ENCODE results near the gene CDKN2C. TPM values are rescaled to one million over a fixed set of nuclear protein-coding genes. Genes with fewer than 3 reads are reported as not detected.

CDKN2C gene
- total RNA-seq, 2 donors from 2014 or later: 8.1 to 21.4 TPM

GRCh38 chr1:50975436-50975835 is 5.4 kb downstream of the CDKN2C start:
- DNase-seq: no peak
- H3K27ac ChIP-seq: no peak overlapping the region
- no peak overlapping the region for H3K4me3 ChIP-seq
- no peak overlapping the region for H3K9ac ChIP-seq (ENCODE audit: low read depth in 2 of 2, low read length in 2 of 2)
- intact Hi-C loops (cut with DNase I): no loop called here
- no peaks in the 10 kb centered on the region for H3K27me3 ChIP-seq
- H3K36me3 ChIP-seq: no peaks in the 10 kb centered on the region
- H3K4me1 ChIP-seq: no peaks in the 10 kb centered on the region
- H3K9me3 ChIP-seq: no peaks in the 10 kb centered on the region
- TF ChIP-seq CTCF (IDR thresholded peaks at IDR 0.05): no peak

GRCh38 chr1:50976111-50976889 is 6.3 kb downstream of the CDKN2C start:
- peak overlapping the region in 1 of 2 donors; percentile 87 for H3K9ac ChIP-seq (ENCODE audit: low read depth in 2 of 2, low read length in 2 of 2)
- peak overlapping the region; percentile 80 for H3K27ac ChIP-seq

GRCh38 chr1:50976890-50977574 is 7.0 kb downstream of the CDKN2C start:
- intact Hi-C loops (cut with DNase I): no loop called here
- Histone ChIP-seq H3K4me3 (peak overlapping the region; percentile 71), H3K36me3 (no peaks in the 10 kb centered on the region), H3K9ac (ENCODE audit: low read depth in 2 of 2, low read length in 2 of 2) (peak overlapping the region; percentile 87 to 93), H3K4me1 (no peaks in the 10 kb centered on the region), H3K9me3 (no peaks in the 10 kb centered on the region), H3K27ac (peak overlapping the region; percentile 80), H3K27me3 (no peaks in the 10 kb centered on the region)
- DNase-seq: peak; percentile 28
- no peak for TF ChIP-seq CTCF (IDR thresholded peaks at IDR 0.05)

More at GRCh38 chr1:50976111-50976889, 6.3 kb downstream of the CDKN2C start:
- Histone ChIP-seq H3K4me3 (peak overlapping the region; percentile 71), H3K27me3 (no peaks in the 10 kb centered on the region), H3K9me3 (no peaks in the 10 kb centered on the region), H3K4me1 (no peaks in the 10 kb centered on the region), H3K36me3 (no peaks in the 10 kb centered on the region)
- intact Hi-C loops (cut with DNase I): no loop called here
- no peak for DNase-seq
- TF ChIP-seq CTCF (IDR thresholded peaks at IDR 0.05): no peak

- TF ChIP-seq CTCF (IDR thresholded peaks at IDR 0.05): no peak
- H3K27ac ChIP-seq: peak overlapping the region; percentile 80
- no peaks in the 10 kb centered on the region for H3K36me3 ChIP-seq
- H3K27me3 ChIP-seq: no peaks in the 10 kb centered on the region
- no peaks in the 10 kb centered on the region for H3K4me1 ChIP-seq
- peak overlapping the region; percentile 87 to 93 for H3K9ac ChIP-seq (ENCODE audit: low read depth in 2 of 2, low read length in 2 of 2)
- peak; percentile 66 for DNase-seq
- H3K4me3 ChIP-seq: peak overlapping the region; percentile 71
- intact Hi-C loops (cut with DNase I): no loop called here
- no peaks in the 10 kb centered on the region for H3K9me3 ChIP-seq
Measured at GRCh38 chr1:50977575-50978143, 7.6 kb downstream of the CDKN2C start.

- intact Hi-C loops (cut with DNase I): no loop called here
- peak overlapping the region; percentile 71 for H3K4me3 ChIP-seq
- DNase-seq: peak; percentile 76
- H3K27me3 ChIP-seq: no peaks in the 10 kb centered on the region
- H3K27ac ChIP-seq: peak overlapping the region; percentile 70
- H3K9me3 ChIP-seq: no peaks in the 10 kb centered on the region
- H3K9ac ChIP-seq (ENCODE audit: low read depth in 2 of 2, low read length in 2 of 2): peak overlapping the region; percentile 81 to 93
- H3K36me3 ChIP-seq: no peaks in the 10 kb centered on the region
- no peak for TF ChIP-seq CTCF (IDR thresholded peaks at IDR 0.05)
- H3K4me1 ChIP-seq: no peaks in the 10 kb centered on the region
Measured at GRCh38 chr1:50978144-50978851, 8.3 kb downstream of the CDKN2C start.
